ENCODE measurements around the gene SUCLA2.

Gene SUCLA2

DNA sequence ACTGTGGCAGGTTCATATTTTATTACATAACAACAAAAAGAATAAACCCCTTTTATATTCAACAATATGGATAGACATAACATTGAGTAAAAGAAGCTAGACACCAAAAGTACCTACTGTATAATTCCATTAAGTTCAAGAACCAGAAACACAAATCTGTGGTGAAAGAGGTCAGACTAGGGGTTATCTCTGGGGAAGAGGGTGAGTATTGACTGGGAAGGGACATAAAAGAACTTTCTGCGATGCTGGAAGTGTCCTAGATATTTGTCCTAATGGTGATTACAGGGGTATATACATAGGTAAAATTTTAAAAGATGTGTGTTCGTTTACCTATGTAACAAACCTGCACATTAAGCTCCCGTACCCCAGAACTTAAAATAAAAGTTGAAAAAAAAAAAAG is 103.0 kb downstream of the SUCLA2 start:
- DNase-seq: no peak

DNA sequence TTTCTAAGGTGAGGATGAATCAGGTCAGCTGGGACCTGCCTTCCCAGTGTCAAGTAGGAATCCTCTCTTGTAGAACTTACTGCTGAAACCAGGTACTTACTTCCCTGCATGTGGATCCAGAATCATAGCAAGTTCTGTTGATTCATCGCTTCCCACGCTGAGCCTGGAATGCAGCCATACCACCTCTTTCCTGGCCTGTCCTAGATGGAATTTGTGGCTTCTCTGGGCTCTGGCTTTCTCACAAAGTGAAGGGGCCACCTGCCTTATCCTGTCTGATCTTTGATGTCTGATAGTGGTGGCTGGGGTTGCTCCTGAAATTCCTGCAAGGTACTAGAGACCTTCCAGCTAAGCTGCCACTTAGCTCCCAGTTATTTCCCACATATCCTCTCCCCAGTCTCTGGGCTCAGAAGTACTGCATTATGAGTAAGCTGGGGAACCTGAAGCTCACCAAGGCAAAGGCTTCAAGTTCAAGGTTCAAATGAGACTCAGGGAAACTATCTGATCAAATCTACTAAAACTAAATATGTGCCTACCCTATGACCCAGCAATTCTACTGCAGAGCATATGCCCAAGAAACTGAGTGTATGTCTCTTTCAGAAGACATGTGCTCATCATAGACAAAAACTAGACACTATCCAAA is 103.5 kb downstream of the SUCLA2 start:
- no peak for DNase-seq

DNA sequence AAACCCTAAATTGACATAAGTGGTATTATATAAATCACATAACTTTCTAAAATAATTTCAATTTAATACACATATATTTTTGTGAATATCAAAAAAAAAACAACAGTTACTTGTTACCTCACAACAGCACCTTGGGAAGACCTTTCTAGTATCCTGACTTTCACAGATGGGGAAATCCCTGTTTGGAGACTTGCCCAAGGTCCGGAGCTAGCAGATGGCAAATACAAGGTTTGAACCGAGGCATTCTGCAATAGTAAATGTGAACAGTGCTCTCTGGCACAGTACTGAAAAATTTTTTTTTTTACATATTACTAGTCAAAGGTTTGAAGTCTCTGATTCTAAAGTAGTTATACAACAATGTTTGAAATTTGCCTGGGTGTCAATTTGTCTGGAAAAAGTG is 104.5 kb downstream of the SUCLA2 start:
- no peak for DNase-seq

DNA sequence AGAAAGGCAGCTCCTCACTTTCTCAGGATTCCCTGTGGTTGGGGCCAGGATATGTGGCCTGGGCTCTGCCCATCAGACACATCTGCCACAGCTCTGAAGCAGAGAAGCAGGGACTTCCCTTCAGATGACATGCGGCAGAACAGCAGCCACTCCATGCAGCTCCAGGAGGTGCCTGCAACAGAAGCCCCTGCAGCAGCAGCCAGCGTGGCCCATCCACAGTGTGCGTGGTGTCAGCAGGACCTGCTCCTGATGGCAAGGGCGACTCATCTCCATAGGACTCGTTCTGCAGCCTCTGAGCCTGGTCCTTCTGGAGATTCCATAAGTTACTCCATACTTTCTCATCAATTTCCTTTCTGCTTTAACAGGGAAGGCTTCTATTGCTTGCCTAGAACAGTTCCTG is 105.0 kb downstream of the SUCLA2 start:
- DNase-seq: no peak

DNA sequence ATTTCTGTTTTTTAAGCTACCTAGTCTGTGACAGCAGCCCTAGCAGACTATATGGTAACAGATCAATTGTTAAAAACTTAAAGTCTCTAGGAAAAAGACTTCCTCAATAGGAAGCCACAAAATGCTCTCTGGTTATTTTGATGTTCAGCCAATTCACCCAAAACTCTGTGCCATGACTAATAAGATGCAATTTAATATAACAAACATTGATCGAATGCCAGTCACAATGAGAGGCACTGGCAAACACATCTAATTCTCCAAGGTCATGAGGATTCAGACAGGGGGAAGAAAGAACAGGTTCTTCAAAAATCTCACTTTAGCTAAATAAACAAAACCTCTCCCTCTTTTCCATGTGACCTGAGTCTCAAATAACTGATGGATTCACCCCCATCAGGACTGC is 107.5 kb downstream of the SUCLA2 start:
- no peak for DNase-seq

Measured in activated CD4-positive, alpha-beta T cell treated with anti-CD3 and anti-CD28 coated beads, Interleukin-2, amount 50 U/mL, for 4 hours (primary cell).